K562 (cell line): ENCODE results near the gene ABLIM2. TPM values are rescaled to one million over a fixed set of nuclear protein-coding genes. Genes with fewer than 3 reads are reported as not detected.

Experiments used
- ATAC-seq: fragments of 200-7000 bp; cut with Tn5 transposase; 3 replicates; pipeline ENCODE4 v1.9.1; 2020; ENCODE audit warnings: moderate library complexity
- BruUV-seq: library from RNA; stranded (reverse); fragments of 400-500 nt; replicated peaks from 2 replicates; lab custom pipeline; 2021; lab: Mats Ljungman, UMichigan
- CTCF ChIA-PET: fragments of 300-600 bp; formaldehyde crosslinking; extraction: SDS; loops from one replicate; lab custom pipeline; 2021; ENCODE audit warnings: low intra/inter-chr PET ratio; lab: Yijun Ruan, JAX
- POLR2A ChIA-PET: fragments of 300-600, 350-650 bp; sonication (Branson Sonifier 250); formaldehyde crosslinking; extraction: SDS; loops from one replicate; lab custom pipeline; 2021; ENCODE audit warnings: antibody characterized with exemption, inconsistent platforms; lab: Yijun Ruan, JAX
- DNase-seq, 4 experiments: peaks; one replicate each; pipeline versions ENCODE4 v3.0.0 to v3.0.0-alpha.2; 2011 to 2018; ENCODE audit warnings: low spot score in 3 of 4, mixed read lengths in 3 of 4; ENCODE audit errors: extremely low read depth in 1 of 4
- FAIRE-seq: peaks from 2 replicates; lab custom pipeline; 2011; peaks lifted over from hg19 to GRCh38; lab: Jason Lieb, UNC
- H2AFZ ChIP-seq: 2 replicates; pipeline ENCODE4 v1.6.0; 2011; ENCODE audit warnings: low read depth, low read length, control low read depth, inconsistent platforms
- H3K27ac ChIP-seq: fragments of 200-600 bp; 3 replicates; pipeline ENCODE4 v1.8.0; 2011; ENCODE audit warnings: low read depth, mild to moderate bottlenecking, control low read depth, inconsistent platforms, low read length, moderate library complexity, mixed read lengths; ENCODE audit errors: extremely low read depth
- H3K27me3 ChIP-seq, 2 experiments: fragments of 300-600 bp in 1 of 2; 2 replicates in 1 of 2; 3 replicates in 1 of 2; pipeline versions ENCODE4 v1.6.0 to v1.8.0; 2011; ENCODE audit warnings: inconsistent platforms in 2 of 2, low read length in 2 of 2, mild to moderate bottlenecking in 1 of 2, mixed read lengths in 1 of 2, moderate library complexity in 1 of 2; ENCODE audit not compliant: control insufficient read depth in 2 of 2, insufficient read depth in 2 of 2
- H3K36me3 ChIP-seq: fragments of 300-600 bp; 3 replicates; pipeline ENCODE4 v1.8.0; 2011; ENCODE audit warnings: mild to moderate bottlenecking, low read length, inconsistent platforms; ENCODE audit not compliant: control insufficient read depth, insufficient read depth
- H3K4me1 ChIP-seq, 2 experiments: fragments of 200-600 bp in 1 of 2; replicated peaks in 1 of 2; 2 replicates in 1 of 2; 3 replicates in 1 of 2; pipeline versions ENCODE4 v1.5.1 to v1.8.0; 2011; ENCODE audit warnings: inconsistent platforms in 2 of 2, low read length in 2 of 2, mild to moderate bottlenecking in 1 of 2, mixed read lengths in 1 of 2, moderate library complexity in 1 of 2; ENCODE audit not compliant: control insufficient read depth in 2 of 2, insufficient read depth in 2 of 2
- H3K4me2 ChIP-seq: 2 replicates; pipeline ENCODE4 v1.6.1; 2011; ENCODE audit warnings: low read length, control low read depth, inconsistent platforms, mixed read lengths; ENCODE audit not compliant: insufficient read depth
- H3K4me3 ChIP-seq: fragments of 200-600 bp; sonication (generic), shearing (Covaris generic); 2 replicates; pipeline ENCODE4 v1.5.1; 2016; ENCODE audit warnings: control low read depth, inconsistent platforms
- H3K79me2 ChIP-seq: fragments of 200-600 bp; 3 replicates; pipeline ENCODE4 v1.8.0; 2011; ENCODE audit warnings: low read length, inconsistent platforms; ENCODE audit not compliant: control insufficient read depth, insufficient read depth
- H3K9ac ChIP-seq, 2 experiments: 2 replicates each; pipeline versions ENCODE4 v1.6.0 to v1.6.1; 2011; ENCODE audit warnings: low read depth in 2 of 2, low read length in 2 of 2, control low read depth in 1 of 2, inconsistent platforms in 1 of 2, mild to moderate bottlenecking in 1 of 2, mixed read lengths in 1 of 2; ENCODE audit not compliant: insufficient read depth in 1 of 2
- H3K9me1 ChIP-seq: one replicate; pipeline ENCODE4 v1.6.0; 2011; ENCODE audit warnings: inconsistent platforms, mild to moderate bottlenecking, low read length, moderate library complexity; ENCODE audit not compliant: control insufficient read depth, insufficient read depth
- H3K9me3 ChIP-seq: replicated peaks from 2 replicates; pipeline ENCODE4 v1.5.1; 2011; ENCODE audit warnings: low read depth, low read length, inconsistent platforms; ENCODE audit not compliant: control insufficient read depth, insufficient read depth
- H4K20me1 ChIP-seq: replicated peaks from 2 replicates; pipeline ENCODE4 v1.6.1; 2011; ENCODE audit warnings: low read length, inconsistent platforms, mixed read lengths; ENCODE audit not compliant: control insufficient read depth, insufficient read depth
- CHD7 ChIP-seq: fragments of 200-600 bp; sonication (generic); IDR thresholded peaks from one replicate; pipeline ENCODE4 v1.6.1; 2012; ENCODE audit warnings: mild to moderate bottlenecking, low read depth, low read length, inconsistent platforms
- DNMT1 ChIP-seq: fragments of 450-650 bp; IDR thresholded peaks from 2 replicates; pipeline ENCODE4 v1.6.1; 2016; ENCODE audit warnings: antibody characterized with exemption, mild to moderate bottlenecking
- NELFE ChIP-seq: IDR thresholded peaks from 2 replicates; pipeline ENCODE4 v1.6.1; 2011; ENCODE audit warnings: mild to moderate bottlenecking; ENCODE audit not compliant: insufficient read depth, insufficient read length
- PHTF2 ChIP-seq: fragments of 250-450 bp; sonication (Bioruptor Pico); IDR thresholded peaks from 2 replicates; pipeline ENCODE4 v1.5.0; 2021; ENCODE audit warnings: mild to moderate bottlenecking
- POLR2AphosphoS5 ChIP-seq: IDR thresholded peaks from 2 replicates; pipeline ENCODE4 v1.6.1; 2011; ENCODE audit warnings: mild to moderate bottlenecking, low read depth, low read length, moderate library complexity; ENCODE audit not compliant: control insufficient read depth, insufficient read depth
- POLR3A ChIP-seq: IDR thresholded peaks from 2 replicates; pipeline ENCODE4 v1.6.1; 2011; ENCODE audit warnings: borderline replicate concordance, mild to moderate bottlenecking, moderate library complexity; ENCODE audit not compliant: insufficient read length, insufficient read depth; ENCODE audit errors: extremely low read depth
- ZFP36 ChIP-seq: fragments of 150-350 bp; IDR thresholded peaks from 2 replicates; pipeline ENCODE4 v1.6.1; 2018; ENCODE audit warnings: low read length, low read depth; ENCODE audit not compliant: partially characterized antibody
- ZNF253 ChIP-seq: fragments of 250-450 bp; sonication (Bioruptor Pico); conservative IDR thresholded peaks from 2 replicates; pipeline ENCODE4 v1.6.1; 2021; ENCODE audit warnings: mild to moderate bottlenecking
- WGBS: fragments of 100-300 bp; shearing (Covaris generic); methylation state at CpG from one replicate; pipeline ENCODE4 v1.1.6; 2016; ENCODE audit warnings: low coverage, mixed read lengths; ENCODE audit not compliant: insufficient coverage; ENCODE audit errors: missing lambda C conversion rate; 5-methylcytosine and 5-hydroxymethylcytosine counted together
- in situ Hi-C: fragments of 300-500 bp; cut with MboI; formaldehyde crosslinking; loops from 4 replicates; pipeline ENCODE4 v1.15.0; 2018; ENCODE audit warnings: inconsistent platforms, mixed read lengths
- intact Hi-C: fragments of 100-400 bp; cut with micrococcal nuclease; formaldehyde crosslinking; loops from 2 replicates; pipeline ENCODE4 v1.14.2; 2022
- polyA plus RNA-seq, 8 experiments: library from polyadenylated mRNA; depleted of rRNA in 4 of 8; stranded (reverse) in 5 of 8; unstranded in 3 of 8; fragments of >200 nt; fragmentation: Nextera tagmentation in 2 of 8; fragmentation: Illumina TruSeq in 1 of 8; extraction: Ambion mirVana in 2 of 8; extraction: Trizol in 1 of 8; gene quantifications; 2 replicates each; pipeline versions ENCODE4 v1.2.1 to v1.2.3, GENCODE V29; 2011 to 2014; ENCODE audit warnings: inconsistent platforms in 1 of 8, missing spikeins in 1 of 8
- total RNA-seq, 7 experiments: library from RNA; depleted of rRNA in 6 of 7; stranded (reverse); fragments of >200 nt in 6 of 7; fragmentation: Illumina TruSeq in 2 of 7; extraction: Trizol in 2 of 7; gene quantifications; 2 replicates each; pipeline versions ENCODE4 v1.2.1 to v1.2.3, GENCODE V29; 2011 to 2021; ENCODE audit warnings: low replicate concordance in 1 of 7

ABLIM2 gene
- total and polyA plus RNA-seq, 9 of the 15 experiments (the other 6 are each of a cell fraction or from before 2014, with no cell fraction given): not detected

- in situ Hi-C loops: no loop called here
- DNase-seq: no peak
- ATAC-seq: no peak
- ChIA-PET POLR2A (no interaction called here), CTCF (no interaction called here)
- intact Hi-C loops: loop anchor here (10.0 kb wide), 1 partner anchor 233 kb away; no protein-coding TSS in a partner anchor
- Histone ChIP-seq H3K4me2 (no peak overlapping the region), H3K36me3 (no peaks in the 10 kb centered on the region), H3K9me1 (peaks cover 3% of the 10 kb centered on the region), H2AFZ (no peak overlapping the region), H3K27me3 (peaks cover 4 to 27% of the 10 kb centered on the region in 2 experiments; a peak in 3 of 5 replicates), H3K27ac (no peak overlapping the region), H3K79me2 (no peaks in the 10 kb centered on the region), H3K4me1 (peaks cover 0 to 3% of the 10 kb centered on the region in 2 experiments; a peak in 1 of 5 replicates), H4K20me1 (peaks cover 9% of the 10 kb centered on the region; the same call in 1 of the 2 replicates), H3K9me3 (peaks cover 6% of the 10 kb centered on the region), H3K4me3 (no peak overlapping the region), H3K9ac (no peak overlapping the region)
- no TSS peak for BruUV-seq
- no peak for FAIRE-seq
- WGBS: 4% methylated on average over 35 of the region's 36 CpGs
- TF ChIP-seq PHTF2 (CRISPR knock-in tag): no peak
- no peak for TF ChIP-seq DNMT1
- TF ChIP-seq ZNF253 (CRISPR knock-in tag): no peak
- TF ChIP-seq ZFP36: no peak
- TF ChIP-seq POLR2AphosphoS5: no peak
- no peak for TF ChIP-seq NELFE
- no peak for TF ChIP-seq POLR3A
- TF ChIP-seq CHD7: no peak
Observed at GRCh38 chr4:8171984-8172924, 13.6 kb upstream of the ABLIM2 start.
